Measurements from ENCODE around the gene MAK. TPM values are rescaled to one million over a fixed set of nuclear protein-coding genes. Genes with fewer than 3 reads are reported as not detected.
A peak's percentile ranks its signal among the peaks of the same experiment; 100 is the strongest.

Gene MAK
- total RNA-seq, 4 donors from 2014 or later, result not detected

DNA sequence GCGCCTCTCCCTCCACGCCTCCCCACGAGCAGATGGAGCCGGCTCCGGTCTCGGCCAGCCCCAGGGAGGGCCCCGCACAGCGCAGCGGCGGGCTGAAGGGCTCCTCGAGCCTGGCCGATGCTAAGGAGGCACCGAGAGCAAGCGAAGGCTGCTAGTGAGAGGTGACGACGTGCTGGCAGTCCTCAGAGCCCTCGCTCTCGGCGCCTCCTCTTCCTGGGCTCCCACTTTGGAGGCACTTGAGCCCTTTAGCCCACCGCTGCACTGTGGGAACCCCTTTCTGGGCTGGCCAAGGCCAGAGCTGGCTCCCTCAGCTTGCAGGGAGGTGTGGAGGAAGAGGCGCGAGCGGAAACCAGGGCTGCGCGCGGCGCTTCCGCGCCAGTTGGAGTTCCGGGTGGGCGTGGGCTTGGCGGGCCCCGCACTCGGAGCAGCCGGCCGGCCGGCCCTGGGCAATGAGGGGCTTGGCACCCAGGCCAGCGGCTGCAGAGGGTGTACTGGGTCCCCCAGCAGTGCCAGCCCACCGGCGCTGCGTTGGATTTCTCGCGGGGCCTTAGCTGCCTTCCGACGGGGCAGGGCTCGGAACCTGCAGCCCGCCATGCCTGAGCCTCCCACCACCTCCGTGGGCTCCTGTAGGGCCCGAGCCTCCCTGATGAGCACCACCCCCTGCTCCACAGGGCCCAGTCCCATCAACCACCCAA, 117.9 kb downstream of the MAK start:
- intact Hi-C loops (cut with DNase I; ENCODE audit: low total_unique reads), result no loop called here
- 23 to 41% methylated on average over 20 to 33 of the region's 49 CpGs for WGBS, 2 donors
- no peak for TF ChIP-seq POLR2A (IDR thresholded peaks at IDR 0.05)
- TF ChIP-seq, protein P1, sequence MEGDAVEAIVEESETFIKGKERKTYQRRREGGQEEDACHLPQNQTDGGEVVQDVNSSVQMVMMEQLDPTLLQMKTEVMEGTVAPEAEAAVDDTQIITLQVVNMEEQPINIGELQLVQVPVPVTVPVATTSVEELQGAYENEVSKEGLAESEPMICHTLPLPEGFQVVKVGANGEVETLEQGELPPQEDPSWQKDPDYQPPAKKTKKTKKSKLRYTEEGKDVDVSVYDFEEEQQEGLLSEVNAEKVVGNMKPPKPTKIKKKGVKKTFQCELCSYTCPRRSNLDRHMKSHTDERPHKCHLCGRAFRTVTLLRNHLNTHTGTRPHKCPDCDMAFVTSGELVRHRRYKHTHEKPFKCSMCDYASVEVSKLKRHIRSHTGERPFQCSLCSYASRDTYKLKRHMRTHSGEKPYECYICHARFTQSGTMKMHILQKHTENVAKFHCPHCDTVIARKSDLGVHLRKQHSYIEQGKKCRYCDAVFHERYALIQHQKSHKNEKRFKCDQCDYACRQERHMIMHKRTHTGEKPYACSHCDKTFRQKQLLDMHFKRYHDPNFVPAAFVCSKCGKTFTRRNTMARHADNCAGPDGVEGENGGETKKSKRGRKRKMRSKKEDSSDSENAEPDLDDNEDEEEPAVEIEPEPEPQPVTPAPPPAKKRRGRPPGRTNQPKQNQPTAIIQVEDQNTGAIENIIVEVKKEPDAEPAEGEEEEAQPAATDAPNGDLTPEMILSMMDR (IDR thresholded peaks at IDR 0.05), result no peak
- DNase-seq (ENCODE audit: low spot score in 2 of 2), result peak in 1 of 2 donors; percentile 86
- peak overlapping the region; percentile 44 for H3K4me3 ChIP-seq (ENCODE audit: low read depth, poor library complexity, severe bottlenecking)

DNA sequence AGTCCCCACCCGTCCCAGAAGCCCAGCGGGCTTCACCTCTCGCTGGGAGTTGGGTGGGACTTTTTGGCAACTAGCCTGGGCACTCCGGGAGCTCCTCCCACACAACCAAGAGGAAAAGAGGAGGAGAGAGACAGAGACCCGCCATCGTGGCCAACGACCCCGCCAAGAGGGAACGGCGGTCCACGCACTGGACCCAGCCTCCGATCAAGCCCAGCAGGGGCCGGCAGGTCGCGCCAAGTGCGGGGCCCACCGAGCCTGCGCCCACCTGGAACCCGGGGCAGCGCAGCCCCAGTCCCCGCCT, 118.4 kb downstream of the MAK start:
- H3K4me3 ChIP-seq (ENCODE audit: low read depth, poor library complexity, severe bottlenecking), result peak overlapping the region; percentile 44
- intact Hi-C loops (cut with DNase I; ENCODE audit: low total_unique reads), result no loop called here
- TF ChIP-seq, protein P1 (IDR thresholded peaks at IDR 0.05), result no peak
- TF ChIP-seq POLR2A (IDR thresholded peaks at IDR 0.05), result no peak
- peak in 1 of 2 donors; percentile 47 for DNase-seq (ENCODE audit: low spot score in 2 of 2)
- WGBS, 2 donors, result 16 to 20% methylated on average over 11 to 18 of the region's 21 CpGs

DNA sequence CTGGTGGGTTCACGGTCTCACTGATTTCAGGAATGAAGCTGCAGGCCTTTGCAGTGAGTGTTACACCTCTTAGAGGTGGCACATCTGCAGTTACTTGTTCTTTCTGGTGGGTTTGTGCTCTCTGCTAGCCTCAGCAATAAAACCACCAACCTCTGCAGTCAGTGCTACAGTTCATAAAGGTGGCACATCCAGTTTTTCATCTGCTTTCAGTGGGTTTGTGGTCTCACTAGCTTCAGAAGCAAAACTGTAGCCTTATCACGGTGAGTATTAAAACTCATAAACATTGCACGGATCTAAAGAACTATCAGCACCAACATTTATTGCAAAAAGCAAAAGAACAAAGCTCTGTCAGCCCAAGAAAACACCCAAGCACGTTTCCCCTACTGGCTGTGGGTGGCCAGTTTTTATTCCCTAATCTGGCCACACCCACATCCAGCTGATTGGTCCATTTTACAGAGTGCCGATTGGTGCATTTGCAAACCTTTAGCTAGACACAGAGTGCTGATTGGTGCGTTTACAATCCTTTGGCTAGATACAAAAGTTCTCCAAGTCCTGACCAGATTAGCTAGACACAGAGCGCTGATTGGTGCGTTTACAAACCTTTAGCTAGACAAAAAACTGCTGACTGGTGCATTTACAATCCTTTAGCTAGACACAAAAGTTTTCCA, 118.9 kb downstream of the MAK start:
- 62 to 70% methylated on average over 8 of the region's 8 CpGs for WGBS, 2 donors
- TF ChIP-seq POLR2A (IDR thresholded peaks at IDR 0.05), result no peak
- TF ChIP-seq, protein P1 (IDR thresholded peaks at IDR 0.05), result no peak
- H3K4me3 ChIP-seq (ENCODE audit: low read depth, poor library complexity, severe bottlenecking), result no peak overlapping the region
- no peak for DNase-seq (ENCODE audit: low spot score in 2 of 2)
- intact Hi-C loops (cut with DNase I; ENCODE audit: low total_unique reads), result no loop called here

DNA sequence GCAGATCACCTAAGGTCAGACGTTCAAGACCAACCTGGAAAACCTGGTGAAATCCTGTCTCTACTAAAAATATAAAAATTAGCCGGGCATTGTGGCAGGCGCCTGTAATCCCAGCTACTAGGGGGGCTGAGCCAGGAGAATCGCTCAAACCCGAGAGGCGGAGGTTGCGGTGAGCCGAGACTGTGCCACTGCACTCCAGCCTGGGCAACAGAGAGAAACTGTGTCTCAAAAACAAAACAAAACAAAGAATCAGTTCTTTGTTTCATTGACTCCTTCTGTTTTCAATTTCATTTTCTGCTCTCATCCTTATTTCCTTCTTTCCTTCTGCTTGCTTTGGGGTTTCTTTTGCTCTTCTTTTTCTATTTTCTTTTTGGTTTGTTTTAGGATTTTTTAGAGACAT, 124.4 kb downstream of the MAK start:
- 79 to 88% methylated on average over 8 of the region's 8 CpGs for WGBS, 2 donors
- TF ChIP-seq, protein P1 (IDR thresholded peaks at IDR 0.05), result no peak
- TF ChIP-seq POLR2A (IDR thresholded peaks at IDR 0.05), result no peak
- H3K4me3 ChIP-seq (ENCODE audit: low read depth, poor library complexity, severe bottlenecking), result no peak overlapping the region
- intact Hi-C loops (cut with DNase I; ENCODE audit: low total_unique reads), result no loop called here
- no peak for DNase-seq (ENCODE audit: low spot score in 2 of 2)

Other genes starting within 250 kb of the MAK start
- not detected for gene C6orf52, start 143.9 kb downstream of the MAK start, total RNA-seq
- gene PAK1IP1, start 143.6 kb downstream of the MAK start, total RNA-seq, result 10 to 100 TPM in 1 of 4 donors, 1 to 10 TPM in 3; 5.5 to 13.2 (median 8.0) TPM
- 10 to 100 TPM; 69.5 to 99.6 (median 85.0) TPM for gene TMEM14C, start 115.5 kb downstream of the MAK start, total RNA-seq
- gene TMEM14B, start 90.7 kb downstream of the MAK start, total RNA-seq, result 10 to 100 TPM; 34.9 to 56.7 (median 48.1) TPM
- not detected for gene GCM2, start 43.5 kb upstream of the MAK start, total RNA-seq
- under 1 TPM in 3 of 4 donors, not detected in 1; 0.17 to 0.69 (median 0.29) TPM for gene SYCP2L, start 48.5 kb upstream of the MAK start, total RNA-seq
- gene ELOVL2, start 205.8 kb upstream of the MAK start, total RNA-seq, result under 1 TPM in 1 of 4 donors, not detected in 3; 0.07 TPM

Data from lower leg skin (tissue), 4 donors.